ENCODE data around the gene GRID1. TPM values are rescaled to one million over a fixed set of nuclear protein-coding genes. Genes with fewer than 3 reads are reported as not detected.

GRID1 gene
- total RNA-seq, 1 donor: not detected

DNA sequence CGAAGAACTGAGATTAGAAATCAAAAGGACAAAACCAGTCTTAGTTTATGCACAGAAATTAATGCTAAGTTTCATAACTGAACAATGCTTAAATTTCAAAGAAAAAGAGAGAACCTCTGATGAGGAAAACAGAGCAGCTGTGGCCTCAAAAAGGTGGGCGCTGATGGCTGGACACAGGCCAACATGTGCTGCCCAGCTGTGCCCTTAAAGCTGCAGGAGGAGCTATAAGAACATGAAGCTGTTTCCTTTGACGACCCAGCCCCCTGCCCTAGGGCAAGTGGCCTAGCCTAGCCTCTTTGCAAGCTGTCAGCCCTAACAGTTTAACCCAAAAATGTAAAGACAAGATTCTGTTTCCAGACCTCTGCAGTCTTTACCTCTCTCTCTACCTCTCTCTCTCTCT lies 107.7 kb downstream of the GRID1 start:
- no peak overlapping the region for H3K4me3 ChIP-seq (ENCODE audit: low read depth, low read length)
- no peak for TF ChIP-seq CTCF (IDR thresholded peaks at IDR 0.05; ENCODE audit: insufficient read depth, low read length)
- DNase-seq (ENCODE audit: low read depth): no peak

GRCh38 chr10:86258499-86258898 lies 108.1 kb downstream of the GRID1 start:
- no peak overlapping the region for H3K4me3 ChIP-seq (ENCODE audit: low read depth, low read length)
- DNase-seq (ENCODE audit: low read depth): no peak
- TF ChIP-seq CTCF (IDR thresholded peaks at IDR 0.05; ENCODE audit: insufficient read depth, low read length): no peak

DNA sequence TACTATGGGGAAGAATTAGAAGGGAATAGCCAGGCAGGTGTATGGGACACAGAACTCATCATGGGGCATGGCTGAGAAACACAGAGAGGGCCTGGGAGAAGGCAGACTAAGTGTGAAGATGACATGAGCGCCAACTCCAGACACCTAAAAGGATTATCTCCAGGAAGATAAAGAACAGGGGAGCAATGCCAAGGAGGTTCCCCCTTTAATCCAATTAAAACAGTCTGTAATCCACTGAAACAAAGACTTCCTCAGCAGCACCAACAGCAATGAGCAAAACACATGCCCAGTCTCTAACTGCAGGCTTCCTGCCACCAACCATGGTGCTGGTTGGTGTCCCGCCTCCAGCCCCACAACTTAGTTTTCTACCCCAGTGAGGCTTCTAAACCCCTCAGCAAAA lies 108.9 kb downstream of the GRID1 start:
- DNase-seq (ENCODE audit: low read depth): no peak
- no peak for TF ChIP-seq CTCF (IDR thresholded peaks at IDR 0.05; ENCODE audit: insufficient read depth, low read length)
- no peak overlapping the region for H3K4me3 ChIP-seq (ENCODE audit: low read depth, low read length)

- TF ChIP-seq CTCF (IDR thresholded peaks at IDR 0.05; ENCODE audit: insufficient read depth, low read length): no peak
- no peak overlapping the region for H3K4me3 ChIP-seq (ENCODE audit: low read depth, low read length)
- DNase-seq (ENCODE audit: low read depth): no peak
Measured at GRCh38 chr10:86256690-86257315, 109.8 kb downstream of the GRID1 start.

DNA sequence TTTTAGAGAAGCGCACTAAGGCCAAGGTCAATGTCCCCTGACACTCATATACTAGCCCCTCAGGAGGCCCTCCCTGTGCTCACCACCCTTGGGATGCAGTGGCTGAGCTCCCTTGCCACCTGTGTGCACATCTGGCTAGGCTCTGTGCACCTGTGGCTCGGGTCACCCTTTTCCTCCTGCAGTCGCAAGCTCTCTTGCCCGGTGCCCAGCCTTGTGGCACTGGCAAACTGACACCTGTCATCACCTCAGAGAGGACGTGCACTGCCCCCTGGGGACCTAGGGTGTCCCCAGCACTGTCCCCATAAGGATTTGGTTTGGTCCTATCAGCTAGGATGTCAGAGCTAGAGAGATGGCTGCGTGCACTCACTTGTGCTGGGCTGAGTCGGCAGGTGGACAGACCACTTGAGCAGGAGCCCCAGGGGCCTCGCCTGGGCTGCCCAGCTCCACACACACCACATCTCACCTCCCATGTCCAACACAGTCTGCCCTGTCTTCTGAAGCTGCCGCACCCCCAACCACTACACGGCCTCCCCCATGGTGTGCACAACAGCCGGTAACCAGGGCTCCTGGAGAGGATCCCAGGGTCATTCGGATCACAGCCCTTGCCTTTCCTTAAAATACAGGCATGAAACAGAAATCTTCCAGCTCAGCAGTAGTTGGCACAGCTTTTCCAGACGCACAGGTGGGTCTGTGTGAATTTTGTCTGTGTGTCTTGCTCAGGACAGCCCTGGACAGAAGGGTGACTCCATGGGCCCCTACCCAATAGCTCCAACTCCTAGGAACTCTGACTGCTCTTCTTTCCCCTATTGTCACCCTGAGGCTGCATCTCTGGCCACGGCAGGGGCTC lies 111.0 kb downstream of the GRID1 start:
- no peak for TF ChIP-seq CTCF (IDR thresholded peaks at IDR 0.05; ENCODE audit: insufficient read depth, low read length)
- DNase-seq (ENCODE audit: low read depth): no peak
- no peak overlapping the region for H3K4me3 ChIP-seq (ENCODE audit: low read depth, low read length)

DNA sequence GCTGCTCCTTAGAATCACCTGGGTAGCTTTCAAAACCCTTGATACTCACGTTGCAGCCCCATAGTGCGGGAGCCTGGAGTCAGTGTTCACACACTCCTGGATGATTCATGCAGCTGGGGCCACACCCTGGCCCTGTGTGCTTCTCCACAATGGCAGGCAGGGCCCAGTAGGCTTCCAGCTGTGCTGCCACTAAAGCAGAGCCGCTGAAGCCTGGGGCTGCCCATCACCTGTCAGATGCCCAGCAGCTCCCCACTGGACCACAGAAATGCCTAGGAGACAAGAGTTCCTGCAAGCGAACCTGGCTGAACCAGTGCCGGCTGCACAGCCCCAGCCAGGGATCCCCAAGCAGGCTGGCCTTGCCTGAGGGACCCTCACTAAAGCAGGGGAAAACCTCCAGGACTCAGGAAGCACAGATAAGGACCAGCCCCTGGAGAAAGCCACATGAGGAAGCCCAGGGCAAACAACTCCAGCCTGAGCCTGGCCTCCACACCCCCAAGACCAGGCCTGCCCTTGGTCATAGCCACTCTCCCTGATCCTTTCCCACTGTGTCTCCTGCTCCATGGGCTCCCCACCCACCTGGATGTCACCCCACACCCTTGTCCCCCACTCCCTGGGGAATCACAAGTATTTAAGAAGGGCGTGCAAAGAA lies 111.9 kb downstream of the GRID1 start:
- no peak for DNase-seq (ENCODE audit: low read depth)
- TF ChIP-seq CTCF (IDR thresholded peaks at IDR 0.05; ENCODE audit: insufficient read depth, low read length): no peak
- no peak overlapping the region for H3K4me3 ChIP-seq (ENCODE audit: low read depth, low read length)

Data from fibroblast of the aortic adventitia (primary cell).